GM21619 (cell line): ENCODE measurements around the gene CLIP2.
"Not testable (repeated sequence)": the region's sequence is repeated elsewhere in the genome, so short reads cannot be mapped to it uniquely, and the experiment has no call there.

Experiments used
- ATAC-seq: cut with Tn5 transposase; IDR thresholded peaks from one replicate; pipeline ENCODE4 v1.9.1; 2021; ENCODE audit not compliant: unreplicated experiment

Gene CLIP2

GRCh38 chr7:74289018-74289658 is at the start of gene CLIP2:
Gene CLIP2, plus strand, starts transcription at chr7:74289407. Its CDS starts 28,140 bp downstream, at chr7:74317547.
- peak; percentile 37 for ATAC-seq

GRCh38 chr7:74240482-74240881 is 48.7 kb upstream of the CLIP2 start:
- ATAC-seq = no peak

GRCh38 chr7:74242122-74242443 is 47.1 kb upstream of the CLIP2 start:
- ATAC-seq = no peak

GRCh38 chr7:74246497-74246896 is 42.7 kb upstream of the CLIP2 start:
- no peak for ATAC-seq

- no peak for ATAC-seq
Observed at GRCh38 chr7:74248156-74248555, 41.1 kb upstream of the CLIP2 start.

- not testable (repeated sequence) for ATAC-seq
Observed at GRCh38 chr7:74249058-74249457, 40.1 kb upstream of the CLIP2 start.

GRCh38 chr7:74252893-74253292 is 36.3 kb upstream of the CLIP2 start:
- no peak for ATAC-seq

- ATAC-seq = no peak
Observed at GRCh38 chr7:74253331-74253730, 35.9 kb upstream of the CLIP2 start.

- ATAC-seq = no peak
Observed at GRCh38 chr7:74253835-74254128, 35.4 kb upstream of the CLIP2 start.

DNA sequence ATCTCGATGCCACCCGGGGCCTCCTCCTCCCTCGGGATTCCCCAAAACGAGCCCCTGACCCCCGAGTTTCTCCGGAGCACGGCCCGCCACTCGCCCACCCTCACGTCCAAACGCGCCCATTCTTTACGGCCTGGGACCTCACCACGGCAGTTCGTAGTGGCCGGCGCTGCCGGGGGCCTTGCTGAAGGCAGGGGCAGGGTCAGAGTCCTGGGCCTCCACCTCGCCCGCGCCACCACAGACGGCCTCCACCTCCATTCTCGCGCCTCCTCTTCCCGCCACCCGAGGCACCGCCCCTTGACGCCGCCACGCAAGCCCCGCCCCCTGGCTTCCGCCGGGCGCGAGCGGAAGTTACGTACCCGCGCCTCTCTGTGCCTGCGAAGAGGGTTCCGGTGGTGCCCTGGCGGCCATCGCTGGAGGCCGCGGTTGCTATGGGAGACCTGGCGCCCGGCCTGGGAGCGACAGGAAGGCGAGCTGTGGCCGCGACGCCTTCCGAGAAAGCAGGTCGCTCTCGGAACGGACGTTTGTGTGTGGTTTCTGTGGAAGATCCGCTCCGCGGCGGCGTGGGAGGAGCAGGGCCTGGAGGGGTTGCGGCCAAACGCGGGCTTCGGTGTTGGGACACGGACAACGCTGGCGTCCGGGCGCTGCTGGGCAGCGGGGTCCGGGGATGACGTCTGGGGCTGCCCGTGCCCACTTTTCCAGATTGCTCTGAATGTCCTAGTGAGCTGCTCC is 34.9 kb upstream of the CLIP2 start, which contains the start of gene RFC2:
RFC2 (minus strand) TSS at position 271 of the 729 bp plus-strand sequence; CDS start at position 255, 16 bp downstream.
- peak; percentile 89 for ATAC-seq

DNA sequence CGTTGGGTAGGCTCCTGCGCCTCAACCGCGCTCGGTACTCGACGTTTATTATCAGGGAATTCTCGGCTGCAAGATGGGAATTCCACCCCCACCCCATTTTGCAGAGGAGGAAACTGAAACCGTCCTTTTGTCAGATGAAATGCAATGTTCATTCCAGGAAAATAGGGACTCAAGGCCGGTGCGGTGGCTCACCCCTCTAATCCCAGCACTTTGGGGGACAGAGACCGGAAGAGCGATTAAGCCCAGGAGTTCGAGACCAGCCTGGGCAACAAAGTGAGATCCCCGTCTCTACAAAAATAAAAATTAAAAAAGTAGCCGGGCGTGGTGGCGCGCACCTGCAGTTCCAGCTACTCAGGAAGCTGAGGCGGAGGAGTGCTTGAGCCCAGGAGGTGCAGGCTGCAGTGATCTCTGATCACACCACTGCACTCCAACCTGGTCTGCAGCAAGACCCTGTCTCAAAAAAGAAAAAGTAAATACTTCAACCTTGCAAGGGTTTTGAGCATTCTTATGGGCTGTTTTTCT is 34.3 kb upstream of the CLIP2 start:
- no peak for ATAC-seq

DNA sequence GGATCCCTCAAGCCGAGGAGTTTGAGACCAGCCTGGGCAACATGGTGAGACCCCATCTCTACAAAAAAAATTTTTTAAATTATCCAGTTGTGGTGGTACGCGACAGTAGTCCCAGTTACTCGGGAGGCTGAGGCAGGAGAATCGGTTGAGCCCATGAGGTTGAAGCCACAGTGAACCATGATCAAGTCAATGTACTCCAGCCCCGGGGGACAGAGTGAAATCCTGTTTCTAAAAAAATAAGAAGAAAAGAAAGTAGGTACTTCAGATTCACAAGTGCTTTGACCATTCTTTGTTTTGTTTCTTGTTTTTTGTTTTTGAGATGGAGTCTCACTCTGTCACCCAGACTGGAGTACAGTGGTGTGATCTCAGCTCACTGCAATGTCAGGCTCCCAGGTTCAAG is 33.7 kb upstream of the CLIP2 start:
- not testable (repeated sequence) for ATAC-seq

GRCh38 chr7:74256491-74257408 is 32.5 kb upstream of the CLIP2 start:
- no peak for ATAC-seq

- no peak for ATAC-seq
Observed at GRCh38 chr7:74258639-74259038, 30.6 kb upstream of the CLIP2 start.

- no peak for ATAC-seq
Observed at GRCh38 chr7:74262639-74263398, 26.4 kb upstream of the CLIP2 start.

- no peak for ATAC-seq
Observed at GRCh38 chr7:74263399-74264120, 25.6 kb upstream of the CLIP2 start.

DNA sequence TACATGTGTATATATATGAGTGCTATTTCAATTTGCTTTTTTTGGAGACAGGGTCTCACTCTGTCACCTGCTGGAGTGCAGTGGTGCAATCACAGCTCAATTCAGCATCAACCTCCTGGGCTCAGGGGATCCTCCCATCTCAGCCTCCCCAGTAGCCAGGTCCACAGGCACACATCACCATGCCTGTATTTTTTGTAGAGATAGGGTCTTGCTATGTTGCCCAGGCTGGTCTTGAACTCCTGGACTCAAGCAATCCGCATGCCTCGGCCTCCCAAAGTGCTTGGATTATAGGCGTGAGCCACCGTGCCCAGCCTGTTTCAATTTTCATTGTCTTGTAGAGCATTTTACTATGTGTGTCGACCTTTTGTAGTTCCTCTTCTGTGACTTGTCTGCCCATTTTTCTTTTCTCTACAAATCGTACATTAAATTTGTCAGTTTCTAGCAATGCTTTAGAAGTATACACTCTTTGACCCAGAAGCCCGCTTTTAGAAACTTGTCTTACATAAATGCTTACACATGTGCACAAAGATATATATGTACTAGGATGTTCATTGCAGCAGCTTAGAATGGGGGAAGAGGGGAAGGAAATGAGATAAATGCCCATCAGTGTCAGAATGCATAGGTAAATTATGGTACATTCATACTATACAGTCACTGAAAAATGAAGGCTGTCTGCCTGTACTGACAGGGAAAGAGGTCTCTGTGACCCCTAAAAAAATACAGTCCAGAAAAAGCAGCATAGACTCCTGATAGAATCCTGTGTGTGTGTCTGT is 22.8 kb upstream of the CLIP2 start:
- no peak for ATAC-seq

GRCh38 chr7:74267756-74268565 is 21.2 kb upstream of the CLIP2 start:
- ATAC-seq = no peak
